Central memory CD8-positive, alpha-beta T cell (primary cell): Measurements from ENCODE around the gene MAML3.

ENCODE experiments used
- ATAC-seq: fragments of 150-1000 bp; cut with Tn5 transposase; replicated peaks from 2 replicates; pipeline ENCODE4 v1.10.0; 2022; ENCODE audit warnings: mild to moderate bottlenecking, moderate FRiP score, moderate number of reproducible peaks; ENCODE audit not compliant: poor library complexity, severe bottlenecking; ENCODE audit errors: extremely low read depth
- DNase-seq, 2 donors: peaks; one replicate each; pipeline ENCODE4 v3.0.0; 2021; ENCODE audit warnings: low spot score in 2 of 2
- H3K27ac Mint-ChIP-seq: one replicate; pipeline ENCODE4 v1.8.0; 2022; ENCODE audit warnings: low read depth, mild to moderate bottlenecking, moderate library complexity, mixed read lengths
- H3K27me3 Mint-ChIP-seq: one replicate; pipeline ENCODE4 v1.8.0; 2022; ENCODE audit warnings: mixed read lengths
- H3K36me3 Mint-ChIP-seq: one replicate; pipeline ENCODE4 v1.8.0; 2022; ENCODE audit warnings: mild to moderate bottlenecking, moderate library complexity, mixed read lengths; ENCODE audit not compliant: insufficient read depth
- H3K4me1 Mint-ChIP-seq: one replicate; pipeline ENCODE4 v1.8.0; 2022; ENCODE audit warnings: mixed read lengths
- H3K4me3 Mint-ChIP-seq: one replicate; pipeline ENCODE4 v1.8.0; 2022; ENCODE audit warnings: mild to moderate bottlenecking, moderate library complexity, mixed read lengths
- H3K9me3 Mint-ChIP-seq: one replicate; pipeline ENCODE4 v1.8.0; 2022; ENCODE audit warnings: mixed read lengths

The MAML3 gene

DNA sequence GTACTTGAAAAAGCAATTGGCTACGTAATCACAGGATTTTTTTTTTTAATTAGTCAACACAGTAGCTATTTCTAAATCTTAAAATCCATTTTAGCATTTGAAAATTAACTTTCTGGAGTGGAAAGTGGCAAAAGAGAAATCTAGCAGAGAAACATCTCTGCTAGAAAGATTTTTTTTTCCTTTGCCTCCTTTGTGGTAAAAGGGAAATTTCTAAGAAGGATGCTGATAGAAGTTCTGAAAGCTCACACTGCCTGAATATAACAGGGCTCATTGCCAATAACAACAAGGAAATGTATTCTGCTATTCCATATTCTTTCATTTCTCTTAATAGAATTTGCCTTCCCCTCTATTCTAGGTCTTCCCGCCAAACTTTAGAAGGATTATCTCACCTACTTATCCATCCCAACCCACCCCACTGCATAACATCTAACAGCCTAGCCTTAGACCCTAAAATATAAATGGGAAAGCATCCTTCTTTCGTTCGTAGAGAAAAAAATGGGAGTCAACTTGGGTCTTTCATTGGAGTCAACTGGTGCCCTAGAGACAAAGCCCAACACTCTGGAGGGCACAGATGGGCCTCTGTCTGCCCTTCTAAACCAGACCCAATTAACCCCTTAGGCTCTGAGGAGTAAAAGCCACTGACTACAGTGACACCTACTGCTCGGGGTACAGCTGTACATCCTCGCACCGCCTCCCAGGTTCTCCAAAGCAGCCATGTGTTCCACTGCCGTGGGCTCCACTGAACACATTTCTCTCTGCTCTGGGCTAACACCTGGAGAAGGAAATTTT lies 103.9 kb downstream of the MAML3 start:
- Mint-ChIP-seq H3K9me3 (no peaks in the 10 kb centered on the region), H3K27me3 (peaks cover 35% of the 10 kb centered on the region), H3K4me3 (peak overlapping the region; percentile 69), H3K4me1 (peaks cover 17% of the 10 kb centered on the region), H3K27ac (no peak overlapping the region), H3K36me3 (peaks cover 5% of the 10 kb centered on the region)
- no peak for DNase-seq
- no peak for ATAC-seq

DNA sequence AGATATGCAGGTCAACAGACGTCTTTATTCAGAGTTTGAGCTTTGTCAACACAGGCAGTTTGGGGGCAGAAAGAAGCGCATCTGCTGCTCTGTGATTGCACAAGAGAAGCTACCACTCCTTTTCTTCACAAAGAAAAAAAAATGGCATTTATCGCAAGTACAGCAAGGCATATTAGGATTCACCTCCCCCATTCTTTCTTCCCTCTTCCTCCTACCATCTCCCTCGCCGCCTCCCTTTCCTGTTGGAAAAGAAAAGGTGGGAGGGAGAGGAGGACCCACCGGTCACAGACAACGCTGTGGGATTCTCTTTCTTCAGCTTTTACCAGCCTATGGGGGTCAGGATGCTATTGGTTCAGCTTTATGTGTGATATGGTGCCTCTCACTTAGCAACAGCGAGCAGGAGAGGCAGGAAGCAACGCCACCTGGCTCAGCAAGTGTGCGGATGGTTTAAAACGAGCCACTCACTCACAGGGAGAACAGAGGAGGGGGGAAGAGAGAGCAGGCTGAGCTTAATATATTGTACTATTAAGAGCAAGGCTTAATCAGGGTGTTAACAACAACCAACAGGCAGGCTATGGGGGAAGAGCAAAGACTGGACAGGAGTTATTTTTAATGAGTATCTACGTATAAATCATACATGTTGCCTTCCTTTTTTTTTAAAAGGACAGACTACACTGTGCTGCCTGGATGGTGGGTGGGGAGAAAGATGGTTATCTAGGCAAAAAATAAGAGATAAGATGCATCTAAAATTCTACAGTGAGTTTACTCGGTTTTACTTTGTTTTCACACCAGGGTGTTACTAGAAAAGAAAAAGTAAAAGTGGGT lies 104.7 kb downstream of the MAML3 start:
- Mint-ChIP-seq H3K9me3 (no peaks in the 10 kb centered on the region), H3K4me1 (peaks cover 17% of the 10 kb centered on the region), H3K27me3 (peaks cover 27% of the 10 kb centered on the region), H3K36me3 (peaks cover 5% of the 10 kb centered on the region), H3K27ac (peak overlapping the region; percentile 8), H3K4me3 (peak overlapping the region; percentile 69)
- peak in 1 of 2 donors; percentile 18 for DNase-seq
- peak; percentile 82 for ATAC-seq

DNA sequence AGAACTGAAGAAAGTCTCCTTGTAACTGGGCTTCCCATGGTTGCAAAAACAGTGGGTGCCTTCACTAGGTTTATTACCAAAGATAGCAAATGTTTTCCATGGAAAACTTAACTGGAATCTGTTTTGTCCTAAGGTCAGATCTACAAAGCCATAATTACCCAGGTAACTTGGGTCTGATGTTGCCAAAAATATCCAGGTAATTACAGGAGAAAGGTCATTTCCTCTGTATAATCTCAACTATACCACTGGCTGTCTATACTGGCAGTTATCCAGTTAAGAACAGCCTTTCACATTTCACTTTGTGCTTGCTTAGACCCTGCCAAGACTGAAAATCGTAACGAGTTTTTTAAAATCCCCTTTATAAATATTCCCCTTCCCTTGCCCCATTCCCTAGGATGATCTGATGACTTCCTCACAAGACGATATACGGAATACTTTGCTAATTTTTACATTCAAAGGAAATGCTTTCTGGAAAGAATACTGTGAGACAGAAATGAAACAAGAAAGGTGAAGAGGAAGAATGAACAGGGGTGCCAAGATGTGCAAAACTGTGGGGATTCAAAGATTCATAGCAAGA lies 105.5 kb downstream of the MAML3 start:
- Mint-ChIP-seq H3K27ac (peak overlapping the region; percentile 8), H3K4me1 (peaks cover 17% of the 10 kb centered on the region), H3K27me3 (peaks cover 24% of the 10 kb centered on the region), H3K9me3 (no peaks in the 10 kb centered on the region), H3K36me3 (peaks cover 5% of the 10 kb centered on the region), H3K4me3 (peak overlapping the region; percentile 69)
- ATAC-seq (no peak), DNase-seq (no peak)

DNA sequence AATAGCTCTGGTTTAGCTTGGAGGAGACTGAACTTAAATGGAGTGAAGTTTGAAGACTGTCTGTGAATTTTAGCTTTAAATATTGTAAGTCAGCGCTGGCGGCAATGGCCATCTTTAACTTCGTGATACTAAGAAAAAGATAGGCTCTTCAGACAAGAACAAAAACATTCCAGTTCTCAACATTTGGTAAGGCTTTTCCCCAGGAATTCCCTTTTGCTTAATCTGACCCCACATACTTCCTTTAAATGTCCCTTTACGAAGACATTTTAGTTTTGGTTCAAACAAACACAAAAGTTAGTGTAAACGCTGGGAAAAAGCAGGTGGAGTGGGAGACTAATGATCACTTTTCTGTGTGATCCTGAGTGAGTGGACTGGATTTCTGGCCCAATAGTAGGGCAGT lies 106.2 kb downstream of the MAML3 start:
- no peak overlapping the region for H3K27ac Mint-ChIP-seq
- peaks cover 17% of the 10 kb centered on the region for H3K4me1 Mint-ChIP-seq
- H3K27me3 Mint-ChIP-seq: peaks cover 17% of the 10 kb centered on the region

DNA sequence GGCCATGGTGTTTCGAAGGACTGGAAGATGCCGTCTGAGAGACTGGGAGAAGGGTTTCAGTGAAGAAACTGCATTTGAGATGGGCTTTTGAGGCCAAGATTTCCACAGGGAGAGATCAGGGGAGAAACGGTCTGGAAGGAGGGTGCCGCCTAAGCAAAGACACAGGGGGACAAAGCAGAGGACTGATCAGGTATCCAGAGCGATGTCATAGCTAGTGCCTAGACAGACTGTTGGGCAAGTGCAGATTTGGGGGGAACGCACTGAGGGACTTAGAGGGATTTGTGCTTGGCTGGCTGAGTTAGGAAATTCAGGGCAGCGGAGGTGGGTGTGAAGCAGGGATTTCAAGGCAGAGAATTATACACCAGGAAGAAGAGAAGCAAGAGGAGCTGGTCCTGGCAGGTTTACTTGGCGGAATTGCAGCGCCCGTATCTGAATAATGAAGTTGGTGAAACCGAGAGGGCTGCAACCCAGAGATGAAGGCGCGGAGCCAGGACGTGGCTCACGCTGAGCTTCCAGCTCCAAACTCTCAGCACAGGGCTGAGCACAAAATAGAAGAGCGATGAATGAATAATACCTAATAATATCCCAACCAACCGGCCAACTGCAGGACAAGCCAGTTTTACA lies 106.9 kb downstream of the MAML3 start:
- peaks cover 17% of the 10 kb centered on the region for H3K27me3 Mint-ChIP-seq

More for the DNA sequence above, 106.2 kb downstream of the MAML3 start:
- Mint-ChIP-seq H3K4me3 (no peak overlapping the region), H3K9me3 (no peaks in the 10 kb centered on the region), H3K36me3 (peaks cover 5% of the 10 kb centered on the region)
- ATAC-seq (no peak), DNase-seq (no peak)

DNA sequence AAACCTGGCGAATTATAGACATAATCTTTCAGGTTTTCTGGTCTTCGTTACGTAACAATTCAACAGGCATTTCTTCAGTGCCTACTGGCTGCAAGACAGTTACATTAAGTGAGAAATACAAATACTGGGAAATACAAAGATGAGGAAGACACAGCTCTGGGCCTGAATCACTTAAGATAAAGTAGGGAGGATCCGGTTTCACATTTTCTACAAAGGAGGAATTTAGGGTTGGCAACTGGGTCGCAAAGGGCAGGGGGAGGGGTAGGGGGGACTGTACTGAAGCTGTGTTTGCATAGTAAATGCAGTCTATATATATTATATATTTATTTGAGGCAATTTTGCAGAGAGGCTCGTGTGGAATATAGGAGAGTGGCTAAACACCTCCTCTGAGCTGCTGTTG lies 107.4 kb downstream of the MAML3 start:
- Mint-ChIP-seq H3K4me1 (peaks cover 17% of the 10 kb centered on the region), H3K27me3 (peaks cover 17% of the 10 kb centered on the region), H3K4me3 (no peak overlapping the region), H3K27ac (no peak overlapping the region), H3K36me3 (peaks cover 6% of the 10 kb centered on the region), H3K9me3 (no peaks in the 10 kb centered on the region)
- DNase-seq (no peak), ATAC-seq (no peak)

More for the DNA sequence above, 106.9 kb downstream of the MAML3 start:
- H3K27ac Mint-ChIP-seq: no peak overlapping the region
- DNase-seq (no peak), ATAC-seq (no peak)
- H3K4me1 Mint-ChIP-seq: peaks cover 17% of the 10 kb centered on the region
- H3K4me3 Mint-ChIP-seq: no peak overlapping the region
- no peaks in the 10 kb centered on the region for H3K9me3 Mint-ChIP-seq
- H3K36me3 Mint-ChIP-seq: peaks cover 6% of the 10 kb centered on the region

DNA sequence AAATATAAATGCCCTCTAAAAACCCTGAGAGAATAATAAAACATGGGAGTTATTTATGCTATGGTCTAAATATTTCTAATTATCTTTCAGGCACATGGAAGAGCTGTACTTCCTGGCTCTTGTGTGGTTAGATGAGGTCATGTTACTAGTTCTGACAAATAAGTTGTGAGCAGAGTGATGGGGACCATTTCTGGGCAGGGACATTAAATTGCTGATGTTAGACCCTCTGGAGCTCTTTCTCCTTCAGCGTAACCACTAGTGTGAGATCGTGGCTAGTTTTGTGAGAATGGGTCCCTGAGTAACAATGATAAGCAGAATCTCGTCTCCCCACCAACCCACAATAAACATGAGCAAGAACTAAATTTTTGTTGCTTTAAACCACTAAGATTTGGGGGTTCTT lies 108.0 kb downstream of the MAML3 start:
- H3K9me3 Mint-ChIP-seq: no peaks in the 10 kb centered on the region
- no peak overlapping the region for H3K27ac Mint-ChIP-seq
- no peak for ATAC-seq
- H3K4me1 Mint-ChIP-seq: peaks cover 17% of the 10 kb centered on the region
- no peak overlapping the region for H3K4me3 Mint-ChIP-seq
- peaks cover 17% of the 10 kb centered on the region for H3K27me3 Mint-ChIP-seq
- no peak for DNase-seq
- peaks cover 6% of the 10 kb centered on the region for H3K36me3 Mint-ChIP-seq

DNA sequence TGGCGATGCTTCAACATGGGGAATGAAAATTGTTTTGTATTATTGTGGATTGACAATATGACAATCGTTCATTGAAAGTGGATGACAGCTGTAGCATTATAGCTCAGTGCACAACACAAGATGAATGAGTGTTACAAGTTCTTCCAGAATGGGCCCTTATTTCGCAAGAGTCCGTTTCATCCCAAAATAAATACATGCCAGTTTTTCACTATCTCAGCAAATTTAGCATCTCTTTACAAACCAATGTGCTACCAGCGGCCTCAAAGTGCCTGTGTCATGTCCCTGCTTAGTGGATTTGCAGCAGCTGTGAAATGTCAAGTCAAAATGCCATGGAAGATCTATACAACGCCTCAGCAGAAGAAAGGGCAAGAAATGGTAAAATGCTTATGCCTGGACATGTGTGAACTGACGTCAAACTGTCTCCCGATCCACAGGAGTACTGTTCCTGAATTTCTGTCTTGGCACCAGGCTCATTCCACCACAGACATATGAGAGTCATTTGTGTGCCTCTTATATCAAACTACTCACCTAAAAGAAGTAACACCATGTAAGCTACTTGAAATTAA lies 109.6 kb downstream of the MAML3 start:
- peaks cover 10% of the 10 kb centered on the region for H3K4me1 Mint-ChIP-seq
- peaks cover 6% of the 10 kb centered on the region for H3K36me3 Mint-ChIP-seq
- H3K27ac Mint-ChIP-seq: no peak overlapping the region
- H3K9me3 Mint-ChIP-seq: no peaks in the 10 kb centered on the region
- peaks cover 17% of the 10 kb centered on the region for H3K27me3 Mint-ChIP-seq
- DNase-seq (no peak), ATAC-seq (no peak)
- H3K4me3 Mint-ChIP-seq: no peak overlapping the region

DNA sequence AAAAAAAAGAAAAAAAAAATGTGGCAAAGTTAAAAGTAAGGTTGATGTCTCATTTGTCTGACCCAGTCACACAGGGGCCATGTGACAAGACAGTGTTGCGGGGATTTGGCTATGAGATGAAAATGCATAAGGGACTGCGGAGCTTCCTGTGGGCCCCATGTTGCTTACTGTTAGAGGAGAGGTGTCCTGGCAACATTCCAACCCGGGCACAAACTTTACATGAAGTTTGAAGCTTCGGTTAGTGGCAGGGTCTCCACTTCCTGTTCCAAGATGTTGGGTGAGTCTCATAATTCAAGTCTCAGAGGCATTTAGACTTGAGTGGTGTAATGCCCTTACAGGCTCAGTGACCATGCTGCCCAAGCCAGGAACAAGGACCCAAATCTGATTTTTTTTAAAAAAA lies 111.3 kb downstream of the MAML3 start:
- no peak overlapping the region for H3K4me3 Mint-ChIP-seq
- DNase-seq (no peak), ATAC-seq (no peak)
- H3K27me3 Mint-ChIP-seq: peaks cover 17% of the 10 kb centered on the region
- H3K9me3 Mint-ChIP-seq: no peaks in the 10 kb centered on the region
- peaks cover 1% of the 10 kb centered on the region for H3K36me3 Mint-ChIP-seq
- no peaks in the 10 kb centered on the region for H3K4me1 Mint-ChIP-seq
- no peak overlapping the region for H3K27ac Mint-ChIP-seq

DNA sequence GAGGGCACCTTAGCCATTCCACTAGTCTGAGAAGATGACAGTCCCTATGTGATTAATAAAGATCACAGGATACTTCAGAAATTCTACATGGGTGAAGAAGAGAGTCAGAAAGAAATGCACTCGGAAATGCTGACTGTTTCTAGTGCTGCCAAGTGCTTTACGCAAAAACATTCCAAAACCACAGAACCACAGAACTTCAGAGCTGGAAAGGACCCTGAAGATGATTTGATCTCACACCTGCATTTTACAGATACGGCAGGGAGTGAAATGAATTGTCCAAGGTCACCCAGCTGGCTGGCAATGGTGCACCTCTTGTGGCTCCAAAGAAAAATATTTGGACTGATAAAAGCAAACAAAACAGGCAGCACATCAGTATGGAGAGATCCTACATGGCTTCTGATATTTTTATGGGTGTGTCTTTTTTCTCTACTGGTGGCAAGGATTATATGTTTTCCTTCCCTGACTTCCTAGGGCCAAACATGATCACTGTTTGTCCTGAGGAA lies 115.9 kb downstream of the MAML3 start:
- H3K36me3 Mint-ChIP-seq: peaks cover 1% of the 10 kb centered on the region
- no peak for ATAC-seq
- H3K9me3 Mint-ChIP-seq: no peaks in the 10 kb centered on the region
- H3K27me3 Mint-ChIP-seq: peaks cover 14% of the 10 kb centered on the region
- H3K4me1 Mint-ChIP-seq: no peaks in the 10 kb centered on the region
- no peak for DNase-seq
- H3K27ac Mint-ChIP-seq: no peak overlapping the region
- no peak overlapping the region for H3K4me3 Mint-ChIP-seq

DNA sequence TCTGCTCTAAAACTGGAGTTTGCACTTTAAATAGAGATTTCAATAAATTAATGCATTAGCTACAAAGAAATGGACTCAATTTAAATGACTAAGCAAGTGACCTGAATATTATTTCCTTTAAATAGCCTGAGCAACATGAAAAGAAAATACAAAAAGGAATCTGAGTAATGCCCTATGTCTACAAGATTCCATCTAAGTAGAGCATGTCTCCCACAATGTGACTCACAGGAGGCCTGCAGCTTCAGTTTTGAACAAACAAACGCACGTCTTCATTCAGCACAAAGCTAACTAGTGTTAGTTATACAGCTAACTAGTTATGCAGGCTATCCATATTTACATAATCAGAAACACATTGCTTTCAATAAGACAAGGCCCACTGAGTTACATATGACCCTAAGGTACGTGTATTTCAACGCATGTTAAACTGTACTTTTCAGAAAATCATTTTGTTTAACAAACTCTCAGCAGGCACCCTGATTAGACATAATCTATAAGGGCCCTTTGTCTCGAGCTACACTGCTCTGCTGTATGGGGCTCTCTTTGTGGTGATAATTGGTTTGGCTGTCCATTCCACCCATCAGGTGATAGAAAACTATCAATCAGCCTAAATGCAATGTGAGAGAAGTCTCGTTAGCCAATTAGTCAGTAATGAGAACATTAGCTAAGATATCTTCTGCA lies 116.5 kb downstream of the MAML3 start:
- DNase-seq (no peak), ATAC-seq (no peak)
- Mint-ChIP-seq H3K27ac (no peak overlapping the region), H3K4me1 (no peaks in the 10 kb centered on the region), H3K4me3 (no peak overlapping the region), H3K9me3 (no peaks in the 10 kb centered on the region), H3K36me3 (peaks cover 1% of the 10 kb centered on the region), H3K27me3 (peaks cover 18% of the 10 kb centered on the region)
